ENCODE data around the gene GALNT15.

GALNT15 gene

DNA sequence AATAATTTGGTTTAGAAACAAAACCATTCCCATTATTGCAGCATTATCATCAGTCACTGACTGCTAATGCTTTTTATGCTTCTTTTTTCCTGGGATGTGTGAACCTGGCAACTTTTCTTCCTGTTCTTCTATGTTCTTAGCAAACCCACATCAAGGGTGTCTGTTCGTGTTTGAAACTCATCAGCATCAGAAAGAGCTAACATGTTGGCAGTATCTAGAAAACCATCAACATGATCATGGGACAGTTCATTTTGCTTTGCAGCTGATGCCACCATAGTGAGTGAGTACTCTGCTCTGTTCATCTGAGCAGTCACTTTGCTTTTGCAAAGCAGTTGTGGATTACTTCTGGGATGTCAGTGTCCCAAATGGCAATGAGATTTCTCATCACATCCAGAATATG, 84.4 kb downstream of the GALNT15 start:
- TF ChIP-seq ZFX (IDR thresholded peaks at IDR 0.05) (no peak), CTCF (conservative IDR thresholded peaks at IDR 0.05) (no peak)

DNA sequence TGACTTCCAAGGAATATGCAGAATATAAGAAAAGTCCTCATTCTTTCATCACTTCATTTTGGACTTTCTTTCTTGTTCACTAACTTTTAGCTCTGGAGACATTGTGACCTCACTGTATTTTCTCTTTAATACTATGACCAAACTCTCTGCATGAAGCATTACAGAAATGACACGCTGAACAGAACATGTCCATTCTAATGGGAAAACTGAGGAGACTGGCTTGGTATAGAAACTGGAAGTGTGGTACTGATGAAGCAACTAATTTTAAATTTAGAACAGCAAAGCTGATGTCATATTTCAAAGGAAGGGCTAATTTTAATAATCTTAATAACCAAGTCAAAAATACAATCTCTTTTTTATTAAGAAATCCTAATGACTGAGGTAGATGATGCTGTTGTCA, 85.6 kb downstream of the GALNT15 start:
- TF ChIP-seq CTCF (conservative IDR thresholded peaks at IDR 0.05) (no peak), ZFX (IDR thresholded peaks at IDR 0.05) (no peak)
- no peak overlapping the region for H3K27ac ChIP-seq

More for the DNA sequence above, 84.4 kb downstream of the GALNT15 start:
- H3K27ac ChIP-seq, result no peak overlapping the region

DNA sequence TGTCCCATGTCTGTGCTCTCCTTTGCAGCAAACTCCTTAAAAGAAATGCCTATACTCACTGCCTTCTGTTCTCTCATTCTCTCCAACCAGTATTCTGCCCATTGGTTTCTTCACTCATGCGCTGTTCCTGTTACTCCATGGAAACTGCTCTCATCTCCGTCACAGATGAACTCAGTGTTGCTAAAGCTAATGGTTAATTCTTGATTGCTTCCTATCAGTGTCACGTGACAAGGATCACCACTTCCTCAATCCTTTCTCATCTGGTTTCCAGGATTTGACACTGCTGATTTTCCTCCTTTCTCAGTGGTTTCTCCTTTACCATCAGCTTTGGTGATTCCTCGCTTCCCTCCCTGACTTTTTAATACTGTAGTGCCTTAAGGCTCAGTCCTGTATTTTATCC, 87.7 kb downstream of the GALNT15 start:
- TF ChIP-seq ZFX (IDR thresholded peaks at IDR 0.05), result no peak
- no peak for TF ChIP-seq CTCF (conservative IDR thresholded peaks at IDR 0.05)
- no peak overlapping the region for H3K27ac ChIP-seq

GRCh38 chr3:16264174-16264707, 89.8 kb downstream of the GALNT15 start:
- no peak for TF ChIP-seq CTCF (conservative IDR thresholded peaks at IDR 0.05)
- TF ChIP-seq ZFX (IDR thresholded peaks at IDR 0.05), result no peak
- H3K27ac ChIP-seq, result peak overlapping the region; percentile 89

DNA sequence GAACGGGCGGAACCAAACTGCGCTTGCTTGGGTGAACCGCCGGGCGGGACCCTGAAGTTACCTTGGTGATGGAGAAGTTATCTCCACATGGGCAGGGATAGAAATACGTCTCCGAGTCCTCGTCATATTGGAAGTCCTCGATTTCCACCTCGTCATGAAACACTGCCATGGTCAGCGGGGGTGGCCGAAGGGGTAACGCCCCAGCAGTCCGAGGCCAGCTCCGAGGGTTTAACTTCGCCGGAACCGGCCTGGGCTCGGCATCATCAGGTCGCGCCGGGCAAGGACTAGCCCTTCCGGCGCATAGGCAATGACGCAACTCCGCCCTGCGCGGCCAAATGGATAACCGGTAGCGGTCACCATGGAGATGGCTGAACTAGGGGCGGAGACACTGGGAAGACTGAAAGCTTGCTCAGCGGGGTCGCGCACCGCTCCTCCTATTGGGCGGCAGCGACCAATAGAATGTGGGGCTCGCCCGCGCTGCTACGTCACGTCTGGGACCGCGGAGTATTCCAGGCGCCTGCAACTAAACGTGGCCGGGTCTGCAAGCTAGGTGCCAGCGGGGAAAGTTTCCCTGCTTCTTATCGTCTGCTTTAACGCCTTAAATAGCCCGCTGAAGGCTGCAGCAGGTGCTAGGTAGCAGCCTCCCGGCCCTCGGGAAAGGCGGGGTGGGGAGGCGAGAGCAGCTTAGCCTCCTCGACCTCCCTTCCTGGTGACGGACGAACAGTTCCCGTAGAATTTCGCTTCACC, 90.4 kb downstream of the GALNT15 start, which contains the start of the genes DPH3 and OXNAD1:
DPH3 (minus strand) TSS at position 236 of the 747 bp plus-strand sequence; CDS start at position 169, 67 bp downstream.
OXNAD1 (plus strand) TSS at position 505 of the 747 bp plus-strand sequence. CDS start 5,741 bp downstream, outside the sequence.
- H3K27ac ChIP-seq, result peak within 1 kb of the TSS; percentile 89
- TF ChIP-seq CTCF (conservative IDR thresholded peaks at IDR 0.05) (no peak), ZFX (IDR thresholded peaks at IDR 0.05) (no peak)

GRCh38 chr3:16265455-16265786, 90.9 kb downstream of the GALNT15 start:
- no peak for TF ChIP-seq CTCF (conservative IDR thresholded peaks at IDR 0.05)
- H3K27ac ChIP-seq, result peak overlapping the region; percentile 89

DNA sequence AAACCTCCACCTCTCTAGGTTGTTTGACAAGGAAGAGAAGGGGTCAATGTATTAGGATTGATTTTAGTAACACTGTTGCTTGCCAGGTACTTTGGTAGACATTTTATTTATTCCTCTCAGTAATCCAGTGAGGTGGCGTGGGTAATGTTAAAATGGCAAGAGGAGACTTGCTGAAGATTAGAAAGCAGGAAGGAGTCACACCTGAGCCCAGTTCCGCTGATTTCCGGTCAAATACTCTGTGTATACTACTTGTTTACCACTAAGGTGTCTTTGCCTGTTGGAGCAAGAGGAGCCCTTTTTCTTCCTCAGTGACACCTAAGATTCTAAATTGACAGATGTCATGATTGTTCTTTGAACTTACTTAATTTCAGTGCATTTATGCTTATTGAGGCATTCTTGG, 92.2 kb downstream of the GALNT15 start:
- no peak for TF ChIP-seq ZFX (IDR thresholded peaks at IDR 0.05)
- TF ChIP-seq CTCF (conservative IDR thresholded peaks at IDR 0.05), result no peak
- H3K27ac ChIP-seq, result no peak overlapping the region
